Measurements from ENCODE around the gene C13orf46. TPM values are rescaled to one million over a fixed set of nuclear protein-coding genes. Genes with fewer than 3 reads are reported as not detected.

The C13orf46 gene
- total and polyA plus RNA-seq, 4 donors: 1.1 to 11.3 (median 6.4) TPM

DNA sequence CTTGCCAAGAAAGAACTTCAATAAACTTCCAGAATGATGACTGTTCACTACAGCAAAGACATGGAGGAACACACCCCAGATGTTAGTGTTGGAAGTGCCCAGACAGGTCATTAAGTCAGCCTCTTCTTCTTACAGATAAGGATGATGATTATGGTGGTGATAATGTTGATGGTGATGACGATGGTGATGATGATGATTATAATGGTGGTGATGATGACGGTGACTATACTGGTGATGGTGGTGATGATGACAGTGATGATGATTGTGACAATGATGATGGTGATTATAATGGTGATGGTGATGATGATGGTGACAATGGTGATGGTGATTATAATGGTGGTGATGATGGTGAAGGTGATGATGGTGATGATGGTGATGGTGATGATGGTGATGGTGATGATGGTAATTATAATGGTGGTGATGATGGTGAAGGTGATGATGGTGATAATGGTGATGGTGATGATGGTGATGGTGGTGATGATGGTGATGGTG lies 8.4 kb downstream of the C13orf46 start:
- Histone ChIP-seq H3K27ac (ENCODE audit: low read depth in 1 of 2, low read length in 1 of 2) (no peak overlapping the region), H3K4me1 (ENCODE audit: control insufficient read depth in 5 of 5, insufficient read depth in 5 of 5, low read length in 5 of 5) (peaks cover 0 to 2% (median 0%) of the 10 kb centered on the region in 5 donors), H3K9ac (ENCODE audit: insufficient read depth in 1 of 2, low read length in 2 of 2) (no peak overlapping the region), H3K27me3 (ENCODE audit: control insufficient read depth in 3 of 3, insufficient read depth in 3 of 3, low read length in 2 of 3) (no peaks in the 10 kb centered on the region), H3K36me3 (ENCODE audit: control insufficient read depth in 4 of 4, insufficient read depth in 4 of 4, low read length in 4 of 4) (peaks cover 0 to 4% (median 2%) of the 10 kb centered on the region in 4 donors), H3K4me3 (no peak overlapping the region), H3K9me3 (ENCODE audit: control insufficient read depth in 4 of 4, insufficient read depth in 3 of 4, low read length in 3 of 4) (peaks cover 0 to 5% (median under 1%) of the 10 kb centered on the region in 4 donors)
- TF ChIP-seq, protein P1, sequence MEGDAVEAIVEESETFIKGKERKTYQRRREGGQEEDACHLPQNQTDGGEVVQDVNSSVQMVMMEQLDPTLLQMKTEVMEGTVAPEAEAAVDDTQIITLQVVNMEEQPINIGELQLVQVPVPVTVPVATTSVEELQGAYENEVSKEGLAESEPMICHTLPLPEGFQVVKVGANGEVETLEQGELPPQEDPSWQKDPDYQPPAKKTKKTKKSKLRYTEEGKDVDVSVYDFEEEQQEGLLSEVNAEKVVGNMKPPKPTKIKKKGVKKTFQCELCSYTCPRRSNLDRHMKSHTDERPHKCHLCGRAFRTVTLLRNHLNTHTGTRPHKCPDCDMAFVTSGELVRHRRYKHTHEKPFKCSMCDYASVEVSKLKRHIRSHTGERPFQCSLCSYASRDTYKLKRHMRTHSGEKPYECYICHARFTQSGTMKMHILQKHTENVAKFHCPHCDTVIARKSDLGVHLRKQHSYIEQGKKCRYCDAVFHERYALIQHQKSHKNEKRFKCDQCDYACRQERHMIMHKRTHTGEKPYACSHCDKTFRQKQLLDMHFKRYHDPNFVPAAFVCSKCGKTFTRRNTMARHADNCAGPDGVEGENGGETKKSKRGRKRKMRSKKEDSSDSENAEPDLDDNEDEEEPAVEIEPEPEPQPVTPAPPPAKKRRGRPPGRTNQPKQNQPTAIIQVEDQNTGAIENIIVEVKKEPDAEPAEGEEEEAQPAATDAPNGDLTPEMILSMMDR (IDR thresholded peaks at IDR 0.05; ENCODE audit: control extremely low read depth, extremely low read depth): no peak
- DNase-seq: peak in 1 of 3 donors; percentile 12
- no peak for ATAC-seq (ENCODE audit: insufficient read depth, low FRiP score)
- 95% methylated on average over 2 of the region's 2 CpGs for WGBS, 2 donors

DNA sequence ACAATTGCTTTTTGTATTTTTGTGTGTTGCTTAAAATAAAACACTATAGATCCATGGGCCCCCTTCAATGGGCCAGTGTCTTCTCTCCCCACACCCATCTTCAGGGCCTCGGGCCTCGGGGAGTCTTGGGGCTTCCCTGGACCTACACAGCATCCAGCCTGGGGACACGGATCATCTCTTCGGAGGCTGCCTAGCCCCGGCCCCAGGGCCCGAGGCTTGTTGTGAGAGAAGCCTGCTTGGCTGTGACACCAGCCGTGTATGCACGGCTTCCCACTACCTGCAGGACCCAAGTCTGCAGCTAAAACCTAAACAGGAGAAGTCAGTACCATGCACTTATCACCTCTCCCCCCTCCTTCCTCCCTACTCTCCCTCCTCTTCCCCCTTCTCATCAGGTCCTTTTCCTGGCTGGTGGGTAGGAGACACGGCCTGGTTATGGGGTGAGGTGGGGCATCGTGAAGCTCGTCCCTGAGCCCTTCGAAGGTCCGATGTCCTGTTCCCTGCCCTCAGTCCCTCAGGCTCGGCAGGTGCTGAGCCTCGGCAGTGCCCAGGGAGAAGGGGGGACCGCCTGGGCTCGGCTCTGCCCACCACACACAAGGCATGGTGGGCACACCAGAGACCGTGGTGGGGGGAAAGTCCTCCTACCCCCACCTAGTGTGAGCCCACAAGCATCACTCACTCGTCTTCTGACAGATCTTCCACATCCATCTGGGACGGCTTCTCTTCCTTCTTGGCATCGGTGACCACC lies 9.5 kb downstream of the C13orf46 start:
- 96% methylated on average over 21 of the region's 21 CpGs for WGBS, 2 donors
- peaks cover 0 to 4% (median 2%) of the 10 kb centered on the region in 4 donors for H3K36me3 ChIP-seq (ENCODE audit: control insufficient read depth in 4 of 4, insufficient read depth in 4 of 4, low read length in 4 of 4)
- no peak for DNase-seq
- no peaks in the 10 kb centered on the region for H3K27me3 ChIP-seq (ENCODE audit: control insufficient read depth in 3 of 3, insufficient read depth in 3 of 3, low read length in 2 of 3)
- no peak for ATAC-seq (ENCODE audit: insufficient read depth, low FRiP score)
- TF ChIP-seq, protein P1 (IDR thresholded peaks at IDR 0.05; ENCODE audit: control extremely low read depth, extremely low read depth): no peak
- H3K9me3 ChIP-seq (ENCODE audit: control insufficient read depth in 4 of 4, insufficient read depth in 3 of 4, low read length in 3 of 4): peaks cover 0 to 9% (median 2%) of the 10 kb centered on the region in 4 donors
- no peak overlapping the region for H3K9ac ChIP-seq (ENCODE audit: insufficient read depth in 1 of 2, low read length in 2 of 2)
- no peaks in the 10 kb centered on the region for H3K4me1 ChIP-seq (ENCODE audit: control insufficient read depth in 5 of 5, insufficient read depth in 5 of 5, low read length in 5 of 5)
- H3K27ac ChIP-seq (ENCODE audit: low read depth in 1 of 2, low read length in 1 of 2): no peak overlapping the region
- no peak overlapping the region for H3K4me3 ChIP-seq

DNA sequence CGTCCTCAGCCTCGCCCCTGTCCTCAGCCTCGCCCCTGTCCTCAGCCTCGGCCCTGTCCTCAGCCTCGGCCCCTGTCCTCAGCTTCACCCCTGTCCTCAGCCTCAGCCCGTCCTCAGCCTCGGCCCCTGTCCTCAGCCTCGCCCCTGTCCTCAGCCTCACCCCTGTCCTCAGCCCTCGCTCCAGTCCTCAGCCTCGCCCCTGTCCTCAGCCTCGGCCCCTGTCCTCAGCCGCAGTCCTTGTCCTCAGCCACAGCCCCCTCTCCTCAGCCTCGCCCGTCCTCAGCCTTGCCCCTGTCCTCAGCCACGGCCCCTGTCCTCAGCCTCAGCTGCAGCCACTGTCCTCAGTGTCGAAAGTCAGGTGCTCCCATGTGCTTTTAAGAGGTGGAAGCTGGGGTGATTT lies 10.5 kb downstream of the C13orf46 start:
- 95% methylated on average over 16 of the region's 16 CpGs for WGBS, 2 donors
- DNase-seq (no peak), ATAC-seq (ENCODE audit: insufficient read depth, low FRiP score) (no peak)
- no peak overlapping the region for H3K27ac ChIP-seq (ENCODE audit: low read depth in 1 of 2, low read length in 1 of 2)
- H3K9me3 ChIP-seq (ENCODE audit: control insufficient read depth in 4 of 4, insufficient read depth in 3 of 4, low read length in 3 of 4): peaks cover 0 to 14% (median 3%) of the 10 kb centered on the region in 4 donors
- H3K9ac ChIP-seq (ENCODE audit: insufficient read depth in 1 of 2, low read length in 2 of 2): no peak overlapping the region
- H3K36me3 ChIP-seq (ENCODE audit: control insufficient read depth in 4 of 4, insufficient read depth in 4 of 4, low read length in 4 of 4): peaks cover 0 to 4% (median 2%) of the 10 kb centered on the region in 4 donors
- no peaks in the 10 kb centered on the region for H3K4me1 ChIP-seq (ENCODE audit: control insufficient read depth in 5 of 5, insufficient read depth in 5 of 5, low read length in 5 of 5)
- TF ChIP-seq, protein P1 (IDR thresholded peaks at IDR 0.05; ENCODE audit: control extremely low read depth, extremely low read depth): no peak
- no peak overlapping the region for H3K4me3 ChIP-seq
- H3K27me3 ChIP-seq (ENCODE audit: control insufficient read depth in 3 of 3, insufficient read depth in 3 of 3, low read length in 2 of 3): no peaks in the 10 kb centered on the region

All from lung (tissue), 12 donors.